Measurements from ENCODE around the gene CDH23. TPM values are rescaled to one million over a fixed set of nuclear protein-coding genes. Genes with fewer than 3 reads are reported as not detected.

The CDH23 gene
- polyA plus RNA-seq, 3 donors, result 2.0 to 21.1 (median 15.5) TPM

- no peak overlapping the region for H3K27ac ChIP-seq (ENCODE audit: low read depth, low read length)
- WGBS, 3 donors, result 86 to 92% (median 87%) methylated on average over 5 of the region's 5 CpGs
These were observed 210.3 kb downstream of the CDH23 start for GRCh38 chr10:71607082-71607443.

GRCh38 chr10:71608819-71609768, 212.4 kb downstream of the CDH23 start:
- 46 to 60% (median 59%) methylated on average over 19 to 20 of the region's 20 CpGs for WGBS, 3 donors
- no peak overlapping the region for H3K27ac ChIP-seq (ENCODE audit: low read depth, low read length)

GRCh38 chr10:71610651-71611050, 213.9 kb downstream of the CDH23 start:
- no peak overlapping the region for H3K27ac ChIP-seq (ENCODE audit: low read depth, low read length)
- 59 to 79% (median 76%) methylated on average over 3 of the region's 3 CpGs for WGBS, 3 donors

GRCh38 chr10:71611131-71611530, 214.4 kb downstream of the CDH23 start:
- WGBS, 3 donors, result 86 to 96% (median 87%) methylated on average over 5 of the region's 5 CpGs
- H3K27ac ChIP-seq (ENCODE audit: low read depth, low read length), result no peak overlapping the region

GRCh38 chr10:71611709-71612422, 215.1 kb downstream of the CDH23 start:
- no peak overlapping the region for H3K27ac ChIP-seq (ENCODE audit: low read depth, low read length)
- 73 to 91% (median 88%) methylated on average over 12 of the region's 12 CpGs for WGBS, 3 donors

- no peak overlapping the region for H3K27ac ChIP-seq (ENCODE audit: low read depth, low read length)
- WGBS, 3 donors, result 64 to 86% (median 72%) methylated on average over 2 of the region's 2 CpGs
These were observed 216.6 kb downstream of the CDH23 start for GRCh38 chr10:71613261-71613777.

GRCh38 chr10:71613877-71614276, 217.2 kb downstream of the CDH23 start:
- H3K27ac ChIP-seq (ENCODE audit: low read depth, low read length), result no peak overlapping the region
- 87 to 95% (median 92%) methylated on average over 4 of the region's 4 CpGs for WGBS, 3 donors

GRCh38 chr10:71614946-71615345, 218.2 kb downstream of the CDH23 start:
- no peak overlapping the region for H3K27ac ChIP-seq (ENCODE audit: low read depth, low read length)
- 68 to 87% (median 83%) methylated on average over 5 of the region's 5 CpGs for WGBS, 3 donors

- no peak overlapping the region for H3K27ac ChIP-seq (ENCODE audit: low read depth, low read length)
- 89 to 95% (median 91%) methylated on average over 24 of the region's 24 CpGs for WGBS, 3 donors
These were observed 219.0 kb downstream of the CDH23 start for GRCh38 chr10:71615538-71616329.

- H3K27ac ChIP-seq (ENCODE audit: low read depth, low read length), result no peak overlapping the region
- 90 to 94% (median 91%) methylated on average over 12 of the region's 12 CpGs for WGBS, 3 donors
These were observed 220.3 kb downstream of the CDH23 start for GRCh38 chr10:71616817-71617654.

GRCh38 chr10:71618176-71618575, 221.5 kb downstream of the CDH23 start:
- no peak overlapping the region for H3K27ac ChIP-seq (ENCODE audit: low read depth, low read length)
- WGBS, 3 donors, result 86 to 93% (median 93%) methylated on average over 4 to 6 of the region's 6 CpGs

GRCh38 chr10:71618598-71618997, 221.9 kb downstream of the CDH23 start:
- H3K27ac ChIP-seq (ENCODE audit: low read depth, low read length), result no peak overlapping the region
- 66 to 90% (median 87%) methylated on average over 8 of the region's 8 CpGs for WGBS, 3 donors

GRCh38 chr10:71620642-71621041, 223.9 kb downstream of the CDH23 start:
- 62 to 82% (median 72%) methylated on average over 7 of the region's 7 CpGs for WGBS, 3 donors
- no peak overlapping the region for H3K27ac ChIP-seq (ENCODE audit: low read depth, low read length)

- H3K27ac ChIP-seq (ENCODE audit: low read depth, low read length), result no peak overlapping the region
- 54 to 74% (median 61%) methylated on average over 12 of the region's 12 CpGs for WGBS, 3 donors
These were observed 224.8 kb downstream of the CDH23 start for GRCh38 chr10:71621231-71622153.

GRCh38 chr10:71622154-71622526, 225.4 kb downstream of the CDH23 start:
- 68 to 82% (median 73%) methylated on average over 10 of the region's 10 CpGs for WGBS, 3 donors
- no peak overlapping the region for H3K27ac ChIP-seq (ENCODE audit: low read depth, low read length)

- H3K27ac ChIP-seq (ENCODE audit: low read depth, low read length), result no peak overlapping the region
- WGBS, 3 donors, result 67 to 78% (median 77%) methylated on average over 8 of the region's 8 CpGs
These were observed 225.9 kb downstream of the CDH23 start for GRCh38 chr10:71622616-71623015.
